Parathyroid adenoma (tissue), 2 donors: Measurements from ENCODE around the gene TTC27.

Experiments
- H2AFZ ChIP-seq: fragments of 300-600 bp; sonication (generic); one replicate; pipeline ENCODE4 v1.7.0; 2017; ENCODE audit warnings: antibody characterized with exemption, mild to moderate bottlenecking
- H3K27ac ChIP-seq: fragments of 300-600 bp; sonication (generic); one replicate; pipeline ENCODE4 v1.7.0; 2017
- H3K27me3 ChIP-seq: fragments of 300-600 bp; sonication (generic); one replicate; pipeline ENCODE4 v1.7.0; 2017; ENCODE audit warnings: low read length; ENCODE audit not compliant: control insufficient read depth, insufficient read depth
- H3K36me3 ChIP-seq: fragments of 300-600 bp; sonication (generic); one replicate; pipeline ENCODE4 v1.7.0; 2017; ENCODE audit warnings: low read length; ENCODE audit not compliant: control insufficient read depth, insufficient read depth
- H3K4me1 ChIP-seq: fragments of 300-600 bp; sonication (generic); one replicate; pipeline ENCODE4 v1.7.0; 2017; ENCODE audit warnings: control low read depth
- H3K4me2 ChIP-seq: fragments of 300-600 bp; sonication (generic); one replicate; pipeline ENCODE4 v1.7.0; 2017; ENCODE audit warnings: low read length
- H3K4me3 ChIP-seq: fragments of 300-600 bp; sonication (generic); one replicate; pipeline ENCODE4 v1.7.0; 2017; ENCODE audit warnings: low read depth, low read length
- H3K79me2 ChIP-seq: fragments of 300-600 bp; sonication (generic); one replicate; pipeline ENCODE4 v1.7.0; 2017; ENCODE audit warnings: control low read depth
- H3K9ac ChIP-seq: fragments of 300-600 bp; sonication (generic); one replicate; pipeline ENCODE4 v1.7.0; 2017; ENCODE audit warnings: mild to moderate bottlenecking
- H3K9me3 ChIP-seq: fragments of 300-600 bp; sonication (generic); one replicate; pipeline ENCODE4 v1.7.0; 2017; ENCODE audit warnings: low read length; ENCODE audit not compliant: control insufficient read depth
- CTCF ChIP-seq: fragments of 300-600 bp; sonication (generic); IDR thresholded peaks from one replicate; pipeline ENCODE4 v1.7.0; 2017; ENCODE audit warnings: antibody characterized with exemption, mild to moderate bottlenecking
- donor health status: primary hyperparathyroidism.

Gene TTC27

DNA sequence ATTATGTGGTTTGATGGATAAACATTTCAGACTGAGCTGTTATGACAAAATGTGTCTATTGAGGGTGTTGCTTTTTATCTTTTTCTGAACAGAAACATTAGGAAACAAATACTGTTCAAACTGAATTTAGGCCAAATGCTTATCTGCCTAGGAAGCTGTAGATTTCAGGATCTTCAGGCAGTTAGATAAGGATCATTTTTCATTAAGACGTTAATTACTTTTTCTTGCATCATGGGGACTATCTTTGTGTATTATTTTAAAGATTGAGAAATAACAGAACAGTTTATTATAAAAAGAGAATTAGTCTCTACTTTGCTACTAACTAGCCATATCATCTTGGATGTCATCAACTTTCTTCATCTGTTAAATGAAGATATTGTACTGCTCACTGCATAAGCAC is 107.5 kb downstream of the TTC27 start:
- Histone ChIP-seq H3K4me2 (no peak overlapping the region), H3K9me3 (no peaks in the 10 kb centered on the region), H3K36me3 (no peaks in the 10 kb centered on the region), H3K27me3 (no peaks in the 10 kb centered on the region), H3K9ac (no peak overlapping the region), H3K79me2 (no peaks in the 10 kb centered on the region), H2AFZ (no peak overlapping the region), H3K27ac (no peak overlapping the region), H3K4me1 (no peaks in the 10 kb centered on the region), H3K4me3 (no peak overlapping the region)
- TF ChIP-seq CTCF = no peak

GRCh38 chr2:32738939-32739338 is 111.1 kb downstream of the TTC27 start:
- no peak overlapping the region for H3K9ac ChIP-seq
- H3K79me2 ChIP-seq = no peaks in the 10 kb centered on the region
- H3K4me2 ChIP-seq = no peak overlapping the region
- no peak overlapping the region for H3K4me3 ChIP-seq
- no peaks in the 10 kb centered on the region for H3K9me3 ChIP-seq
- no peak for TF ChIP-seq CTCF
- H3K27ac ChIP-seq = no peak overlapping the region
- H3K27me3 ChIP-seq = no peaks in the 10 kb centered on the region
- no peak overlapping the region for H2AFZ ChIP-seq
- H3K36me3 ChIP-seq = no peaks in the 10 kb centered on the region
- H3K4me1 ChIP-seq = no peaks in the 10 kb centered on the region

DNA sequence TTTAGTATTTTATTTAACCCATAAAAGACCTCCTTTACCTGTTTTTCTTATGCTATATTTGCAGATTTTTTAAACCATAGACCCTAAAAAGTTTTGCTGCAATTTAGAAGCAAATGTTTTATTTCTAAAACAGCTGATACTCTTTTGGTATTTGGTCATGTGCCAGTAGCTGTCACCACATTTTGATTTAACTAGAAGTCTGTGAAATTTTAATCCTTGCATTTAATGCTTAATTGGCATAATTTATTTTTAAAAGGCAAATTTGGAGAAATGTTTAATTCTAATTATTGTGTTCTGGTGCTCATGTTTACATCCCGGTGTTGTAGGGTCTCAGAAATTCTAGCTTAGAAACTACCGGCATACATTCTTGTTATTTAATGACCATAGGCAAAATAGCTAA is 111.8 kb downstream of the TTC27 start:
- H3K27me3 ChIP-seq = no peaks in the 10 kb centered on the region
- H3K4me3 ChIP-seq = no peak overlapping the region
- no peak overlapping the region for H2AFZ ChIP-seq
- H3K9me3 ChIP-seq = no peaks in the 10 kb centered on the region
- no peak overlapping the region for H3K9ac ChIP-seq
- H3K36me3 ChIP-seq = no peaks in the 10 kb centered on the region
- no peaks in the 10 kb centered on the region for H3K79me2 ChIP-seq
- no peak for TF ChIP-seq CTCF
- no peak overlapping the region for H3K4me2 ChIP-seq
- no peaks in the 10 kb centered on the region for H3K4me1 ChIP-seq
- H3K27ac ChIP-seq = no peak overlapping the region

GRCh38 chr2:32741575-32741974 is 113.7 kb downstream of the TTC27 start:
- no peak overlapping the region for H3K4me2 ChIP-seq
- H3K4me1 ChIP-seq = no peaks in the 10 kb centered on the region
- TF ChIP-seq CTCF = no peak

DNA sequence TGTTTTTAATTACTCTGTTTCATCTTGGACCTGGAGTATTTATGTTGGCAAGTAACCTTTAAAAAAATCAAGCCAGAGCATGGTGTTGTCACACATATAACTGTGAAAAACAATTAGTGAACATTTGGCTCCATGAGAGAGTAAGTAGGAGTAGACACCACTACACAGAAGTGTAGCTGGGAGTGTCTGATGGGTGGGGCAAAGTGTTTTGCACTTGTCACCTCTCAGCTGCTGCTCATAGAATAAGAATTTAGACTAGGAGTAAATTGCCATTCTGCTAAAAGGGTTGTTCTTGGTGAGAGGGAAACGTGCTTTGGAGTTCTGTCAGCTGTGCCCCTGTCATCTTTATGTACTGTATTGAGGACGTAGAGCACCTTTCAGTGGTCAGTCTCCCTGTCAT is 114.5 kb downstream of the TTC27 start:
- Histone ChIP-seq H3K4me1 (no peaks in the 10 kb centered on the region), H2AFZ (no peak overlapping the region), H3K27ac (no peak overlapping the region), H3K79me2 (no peaks in the 10 kb centered on the region), H3K9me3 (no peaks in the 10 kb centered on the region), H3K36me3 (no peaks in the 10 kb centered on the region), H3K9ac (no peak overlapping the region), H3K27me3 (no peaks in the 10 kb centered on the region), H3K4me2 (no peak overlapping the region), H3K4me3 (no peak overlapping the region)
- no peak for TF ChIP-seq CTCF

More at GRCh38 chr2:32741575-32741974, 113.7 kb downstream of the TTC27 start:
- Histone ChIP-seq H2AFZ (no peak overlapping the region), H3K27me3 (no peaks in the 10 kb centered on the region), H3K9me3 (no peaks in the 10 kb centered on the region), H3K36me3 (no peaks in the 10 kb centered on the region), H3K4me3 (no peak overlapping the region), H3K27ac (no peak overlapping the region), H3K9ac (no peak overlapping the region), H3K79me2 (no peaks in the 10 kb centered on the region)
